Choroid plexus epithelial cell (primary cell): Measurements from ENCODE around the gene BRDT.
A peak's percentile ranks its signal among the peaks of the same experiment; 100 is the strongest.

Experiments used
- DNase-seq: peaks from one replicate; pipeline ENCODE4 v3.0.0-alpha.2; 2010; ENCODE audit warnings: low read depth
- H3K4me3 ChIP-seq: 2 replicates; pipeline ENCODE4 v1.5.1; 2011; ENCODE audit warnings: low read depth, mild to moderate bottlenecking, control low read depth, low read length, moderate library complexity
- CTCF ChIP-seq: conservative IDR thresholded peaks from 2 replicates; pipeline ENCODE4 v1.5.1; 2011; ENCODE audit warnings: low read depth, mild to moderate bottlenecking, control low read depth, inconsistent platforms, low read length, moderate library complexity

Gene BRDT

GRCh38 chr1:91980663-91981062 lies 31.5 kb downstream of the BRDT start:
- no peak overlapping the region for H3K4me3 ChIP-seq
- TF ChIP-seq CTCF: no peak
- no peak for DNase-seq

DNA sequence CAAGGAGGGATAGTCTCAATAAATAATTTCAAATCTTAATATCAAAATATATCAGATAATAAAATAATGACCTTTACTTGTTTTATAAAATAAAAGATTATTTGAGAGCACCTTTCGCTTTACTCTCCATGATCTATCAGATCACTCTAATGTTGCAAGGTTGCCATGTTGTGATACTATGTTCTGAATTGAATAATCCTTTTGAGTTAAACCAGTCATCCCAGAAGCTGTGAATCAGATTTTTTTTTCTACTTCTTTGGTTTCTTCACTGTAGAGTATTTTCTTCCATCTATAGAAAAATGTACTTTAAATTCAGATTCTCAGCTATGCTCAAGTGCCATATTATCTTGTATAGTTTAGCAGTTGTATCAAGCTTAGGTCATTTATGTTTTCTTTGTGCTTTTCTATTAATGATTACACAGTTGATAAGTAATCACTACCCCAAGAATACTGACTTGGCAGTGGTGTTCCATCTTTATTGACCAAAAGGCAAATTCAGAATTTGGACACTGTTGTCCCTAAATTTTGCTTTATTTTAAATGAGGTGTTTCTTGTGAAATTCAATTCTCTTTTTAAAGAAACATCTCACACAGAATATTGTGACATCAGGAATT lies 32.9 kb downstream of the BRDT start:
- no peak for DNase-seq
- no peak for TF ChIP-seq CTCF
- no peak overlapping the region for H3K4me3 ChIP-seq

GRCh38 chr1:91993256-91993655 lies 44.1 kb downstream of the BRDT start:
- H3K4me3 ChIP-seq: no peak overlapping the region
- no peak for DNase-seq
- TF ChIP-seq CTCF: no peak

DNA sequence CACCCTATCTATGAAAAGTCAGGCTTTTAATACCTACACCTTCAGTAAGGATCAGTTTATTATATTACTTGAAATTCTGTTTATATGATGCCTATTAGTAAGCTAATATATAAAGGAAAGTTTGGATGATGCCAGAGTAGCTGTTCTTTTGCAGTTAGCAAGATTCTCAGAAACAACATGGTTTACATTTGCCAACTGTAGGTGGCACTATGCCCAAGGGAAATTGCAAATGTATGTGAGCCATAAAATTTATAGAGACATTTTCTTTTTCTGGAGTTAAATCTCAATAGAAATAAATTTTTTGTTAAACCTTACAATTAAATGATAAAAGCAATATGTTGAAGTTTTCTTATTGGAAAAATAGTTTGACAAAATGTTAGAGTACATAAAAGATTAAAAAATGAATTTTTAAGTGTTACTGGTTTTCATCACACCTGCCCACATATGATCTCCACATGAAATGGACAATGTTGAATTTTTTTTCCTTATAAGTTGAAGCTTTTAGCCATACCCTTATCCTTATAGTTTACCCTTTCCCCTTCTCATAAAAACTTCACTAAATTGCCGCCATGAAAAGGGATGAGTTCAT lies 48.5 kb downstream of the BRDT start:
- peak; percentile 67 for TF ChIP-seq CTCF
- no peak overlapping the region for H3K4me3 ChIP-seq
- peak; percentile 80 for DNase-seq

DNA sequence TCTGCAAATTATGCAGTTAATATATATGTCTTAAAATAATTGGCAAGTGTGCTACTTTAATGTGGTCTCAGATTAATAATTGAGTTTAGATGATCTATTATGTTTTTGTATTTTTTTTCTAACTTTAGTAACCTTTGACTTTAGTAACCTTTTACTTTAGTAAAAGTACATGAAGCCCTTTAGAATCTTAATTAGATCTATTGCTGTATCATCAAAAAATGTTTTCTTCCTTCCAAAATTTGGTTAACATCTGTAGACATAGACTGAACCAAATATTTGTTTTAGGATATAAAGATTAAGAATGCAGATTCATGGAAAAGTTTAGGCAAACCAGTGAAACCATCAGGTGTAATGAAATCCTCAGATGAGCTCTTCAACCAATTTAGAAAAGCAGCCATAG lies 54.9 kb downstream of the BRDT start:
- TF ChIP-seq CTCF: no peak
- no peak for DNase-seq
- no peak overlapping the region for H3K4me3 ChIP-seq

DNA sequence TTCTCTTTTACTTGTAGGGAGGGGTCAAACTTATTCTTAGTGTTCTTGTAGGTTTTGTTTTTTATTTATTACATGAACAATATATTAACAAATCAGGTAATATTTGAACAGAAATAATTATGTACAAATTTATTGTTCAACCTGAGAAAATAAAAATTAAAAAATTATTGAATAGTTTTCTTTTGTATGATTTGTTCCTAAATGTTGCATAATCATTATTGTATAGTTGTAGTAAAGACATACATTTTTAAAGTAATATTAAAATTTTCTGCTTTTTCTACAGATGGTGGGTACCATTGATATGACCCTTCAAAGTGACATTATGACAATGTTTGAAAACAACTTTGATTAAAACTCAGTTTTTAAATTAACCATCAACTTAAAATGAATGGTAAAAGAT lies 64.7 kb downstream of the BRDT start:
- TF ChIP-seq CTCF: no peak
- H3K4me3 ChIP-seq: no peak overlapping the region
- DNase-seq: no peak

GRCh38 chr1:92016720-92017316 lies 67.6 kb downstream of the BRDT start:
- H3K4me3 ChIP-seq: no peak overlapping the region

More at GRCh38 chr1:92016720-92017316, 67.6 kb downstream of the BRDT start:
- TF ChIP-seq CTCF: no peak
- no peak for DNase-seq
